HG03066 (cell line): ENCODE measurements around the gene CYTIP.
"Not testable (repeated sequence)": the region's sequence is repeated elsewhere in the genome, so short reads cannot be mapped to it uniquely, and the experiment has no call there.

Source experiments
- ATAC-seq: cut with Tn5 transposase; IDR thresholded peaks from one replicate; pipeline ENCODE4 v1.9.1; 2021; ENCODE audit warnings: low read depth; ENCODE audit not compliant: unreplicated experiment

The CYTIP gene

DNA sequence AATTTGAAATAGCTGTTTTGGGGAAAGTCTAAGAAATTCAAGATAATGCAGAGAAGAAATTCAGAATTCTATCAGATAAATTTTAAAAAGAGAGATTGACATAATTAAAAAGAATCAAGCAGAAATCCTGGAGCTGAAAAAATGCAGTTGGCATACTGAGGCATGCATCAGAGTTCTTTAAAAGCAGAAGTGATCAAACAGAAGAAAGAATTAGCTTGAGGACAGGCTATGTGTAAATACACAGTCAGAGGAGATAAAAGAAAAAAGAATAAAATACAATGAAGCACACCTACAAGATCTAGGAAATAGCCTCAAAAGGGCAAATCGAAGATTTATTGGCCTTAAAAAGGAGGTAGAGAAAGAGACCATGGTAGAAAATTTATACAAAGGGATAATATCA, 57.1 kb downstream of the CYTIP start:
- ATAC-seq, result no peak

DNA sequence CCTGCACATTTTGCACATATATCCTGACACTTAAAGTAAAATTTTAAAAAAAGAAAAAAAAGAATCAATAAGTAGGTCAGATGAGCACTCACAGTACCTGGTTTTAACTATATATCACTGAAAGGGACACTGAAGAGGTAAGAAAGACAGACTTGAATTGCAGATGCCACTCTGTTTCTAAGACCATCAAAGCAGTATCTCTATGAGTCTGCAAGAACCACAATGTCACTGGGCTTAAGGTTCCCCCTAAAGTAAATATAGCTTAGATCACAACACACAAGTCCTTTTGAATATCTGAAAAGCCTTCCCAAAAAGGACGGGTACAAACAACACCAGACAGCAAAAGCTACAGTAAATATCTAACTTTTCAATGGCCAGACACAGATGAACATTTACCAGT, 57.6 kb downstream of the CYTIP start:
- no peak for ATAC-seq

- ATAC-seq, result no peak
Measured at GRCh38 chr2:157377861-157378260, 66.0 kb downstream of the CYTIP start.

DNA sequence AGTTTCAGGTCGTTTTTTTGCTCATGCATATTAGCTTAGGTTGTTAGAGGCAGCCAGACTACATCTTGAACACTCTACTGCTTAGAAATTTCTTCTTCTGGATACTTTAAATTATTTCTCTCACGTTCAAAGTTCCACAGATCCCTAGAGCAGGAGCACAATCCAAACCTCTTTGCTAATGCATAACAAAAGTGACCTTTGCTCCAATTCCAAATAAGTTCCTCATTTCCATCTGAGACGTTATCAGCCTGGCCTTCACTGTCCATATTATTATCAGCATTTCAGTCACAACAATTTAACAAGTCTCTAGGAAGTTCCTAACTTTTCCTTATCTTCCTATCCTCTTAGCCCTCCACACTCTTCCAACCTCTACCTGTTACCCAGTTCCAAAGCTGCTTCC, 67.8 kb downstream of the CYTIP start:
- no peak for ATAC-seq

GRCh38 chr2:157375384-157375783, 68.5 kb downstream of the CYTIP start:
- no peak for ATAC-seq

DNA sequence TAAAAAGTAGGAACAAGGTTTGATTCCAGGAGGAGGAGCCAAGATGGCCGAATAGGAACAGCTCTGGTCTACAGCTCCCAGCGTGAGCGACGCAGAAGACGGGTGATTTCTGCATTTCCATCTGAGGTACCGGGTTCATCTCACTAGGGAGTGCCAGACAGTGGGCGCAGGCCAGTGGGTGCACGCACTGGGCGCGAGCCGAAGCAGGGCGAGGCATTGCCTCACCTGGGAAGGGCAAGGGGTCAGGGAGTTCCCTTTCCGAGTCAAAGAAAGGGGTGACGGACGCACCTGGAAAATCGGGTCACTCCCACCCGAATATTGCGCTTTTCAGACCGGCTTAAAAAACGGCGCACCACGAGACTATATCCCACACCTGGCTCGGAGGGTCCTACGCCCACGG, 75.4 kb downstream of the CYTIP start:
- not testable (repeated sequence) for ATAC-seq

GRCh38 chr2:157367704-157368103, 76.2 kb downstream of the CYTIP start:
- no peak for ATAC-seq
